Suprapubic skin (tissue), 4 donors: Measurements from ENCODE around the gene PPP2R2B.

Experiments used
- CTCF ChIP-seq, 2 donors: fragments of 200-600 bp in 1 of 2; fragments of 450-650 bp in 1 of 2; sonication (generic) in 1 of 2; IDR thresholded peaks; one replicate each; pipeline ENCODE4 v1.5.1; 2016 to 2019; ENCODE audit warnings: antibody characterized with exemption in 2 of 2, mild to moderate bottlenecking in 1 of 2, moderate library complexity in 1 of 2
- POLR2A ChIP-seq, 2 donors: fragments of 450-650 bp; IDR thresholded peaks; one replicate each; pipeline ENCODE4 v1.6.1; 2017; ENCODE audit warnings: antibody characterized with exemption in 2 of 2, mild to moderate bottlenecking in 2 of 2, moderate library complexity in 2 of 2
- POLR2AphosphoS5 ChIP-seq, 3 donors: sonication (generic); formaldehyde crosslinking; IDR thresholded peaks; one replicate each; pipeline ENCODE4 v1.6.1; 2017; ENCODE audit warnings: antibody characterized with exemption in 3 of 3

GRCh38 chr5:146695646-146696045, 182.9 kb downstream of the PPP2R2B start:
- TF ChIP-seq CTCF (IDR thresholded peaks at IDR 0.05): no peak
- TF ChIP-seq POLR2A (IDR thresholded peaks at IDR 0.05): no peak
- no peak for TF ChIP-seq POLR2AphosphoS5 (IDR thresholded peaks at IDR 0.05)
